Prostate gland (tissue), 2 donors: ENCODE results near the gene CST1. TPM values are rescaled to one million over a fixed set of nuclear protein-coding genes. Genes with fewer than 3 reads are reported as not detected.

Source experiments
- DNase-seq: peaks from one replicate; pipeline ENCODE4 v3.0.0-alpha.2; 2019; ENCODE audit warnings: low spot score
- H3K27ac ChIP-seq, 2 donors: fragments of 200-600 bp; sonication (generic); 2 replicates each; pipeline ENCODE4 v1.5.1; 2017 to 2019
- H3K27me3 ChIP-seq: fragments of 200-600 bp; sonication (generic); replicated peaks from 2 replicates; pipeline ENCODE4 v1.5.1; 2019; ENCODE audit not compliant: insufficient read depth
- H3K36me3 ChIP-seq, 2 donors: fragments of 200-600 bp; sonication (generic); 1 replicate in 1 of 2; 2 replicates in 1 of 2; pipeline versions ENCODE4 v1.5.1 to v1.8.1; 2017 to 2019
- H3K4me1 ChIP-seq: fragments of 200-600 bp; sonication (generic); replicated peaks from 2 replicates; pipeline ENCODE4 v1.5.1; 2019
- H3K4me3 ChIP-seq, 2 donors: fragments of 200-600 bp; sonication (generic); 2 replicates each; pipeline ENCODE4 v1.5.1; 2017 to 2019
- H3K9me3 ChIP-seq: fragments of 200-600 bp; sonication (generic); 2 replicates; pipeline ENCODE4 v1.5.1; 2017
- CTCF ChIP-seq, 4 experiments: fragments of 200-600 bp in 2 of 4; fragments of 450-650 bp in 2 of 4; sonication (generic) in 2 of 4; IDR thresholded peaks; 1 replicate in 3 of 4; 2 replicates in 1 of 4; pipeline ENCODE4 v1.5.1; 2016 to 2019; ENCODE audit warnings: antibody characterized with exemption in 4 of 4, mild to moderate bottlenecking in 2 of 4, moderate library complexity in 2 of 4
- POLR2A ChIP-seq: fragments of 450-650 bp; IDR thresholded peaks from one replicate; pipeline ENCODE4 v1.6.1; 2016; ENCODE audit warnings: antibody characterized with exemption, mild to moderate bottlenecking
- POLR2AphosphoS5 ChIP-seq: sonication (generic); formaldehyde crosslinking; IDR thresholded peaks from one replicate; pipeline ENCODE4 v1.6.1; 2017; ENCODE audit warnings: antibody characterized with exemption
- WGBS: methylation state at CpG from one replicate; pipeline ENCODE4 v1.1.5; 2018; 5-methylcytosine and 5-hydroxymethylcytosine counted together
- intact Hi-C: fragments of 100-400 bp; cut with DNase I; formaldehyde crosslinking; loops from one replicate; pipeline ENCODE4 v1.14.2; 2022
- total RNA-seq, 2 donors: library from RNA; depleted of rRNA; stranded (reverse); fragments of >200 nt; gene quantifications; one replicate each; pipeline ENCODE4 v1.1.0, GENCODE V29; 2016

Gene CST1
- total RNA-seq, 2 donors from 2014 or later = 1.2 to 8.3 TPM

DNA sequence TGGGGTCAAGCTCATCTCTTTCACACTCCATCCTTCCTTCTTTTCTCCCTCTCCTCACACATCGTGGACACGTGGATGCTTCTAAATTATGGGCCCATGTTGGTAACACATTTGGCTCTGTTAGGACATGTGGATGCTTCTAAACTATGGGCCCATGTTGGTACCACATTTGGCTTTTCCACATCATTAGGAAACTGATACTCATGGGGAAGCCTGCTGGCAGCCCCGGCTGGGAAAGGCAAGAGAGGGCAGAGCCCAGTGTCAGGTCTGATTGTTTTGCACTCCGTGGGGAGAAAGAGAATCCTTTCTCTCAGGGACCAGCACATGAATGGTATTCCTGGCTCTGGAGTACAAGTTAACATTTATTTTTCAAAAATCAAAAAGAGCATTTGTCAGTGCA, 4.0 kb upstream of the CST1 start:
- Histone ChIP-seq H3K4me1 (no peaks in the 10 kb centered on the region), H3K9me3 (no peaks in the 10 kb centered on the region), H3K27ac (no peak overlapping the region), H3K4me3 (no peak overlapping the region), H3K36me3 (no peaks in the 10 kb centered on the region), H3K27me3 (no peaks in the 10 kb centered on the region)
- 83% methylated on average over 4 of the region's 4 CpGs for WGBS
- no peak for DNase-seq
- TF ChIP-seq POLR2A = no peak
- no peak for TF ChIP-seq CTCF (IDR thresholded peaks at IDR 0.05)
- TF ChIP-seq POLR2AphosphoS5 = no peak
- intact Hi-C loops = no loop called here

- Histone ChIP-seq H3K4me3 (no peak overlapping the region), H3K9me3 (no peaks in the 10 kb centered on the region), H3K4me1 (no peaks in the 10 kb centered on the region), H3K27ac (no peak overlapping the region), H3K36me3 (no peaks in the 10 kb centered on the region), H3K27me3 (no peaks in the 10 kb centered on the region)
- intact Hi-C loops = no loop called here
- WGBS = 94% methylated on average over 2 of the region's 2 CpGs
- no peak for TF ChIP-seq CTCF (IDR thresholded peaks at IDR 0.05)
- no peak for TF ChIP-seq POLR2AphosphoS5
- TF ChIP-seq POLR2A = no peak
- no peak for DNase-seq
Measured at GRCh38 chr20:23753589-23753988, 2.9 kb upstream of the CST1 start.

GRCh38 chr20:23753194-23753548, 2.4 kb upstream of the CST1 start:
- 93% methylated on average over 3 of the region's 3 CpGs for WGBS
- DNase-seq = no peak
- H3K9me3 ChIP-seq = no peaks in the 10 kb centered on the region
- no peaks in the 10 kb centered on the region for H3K36me3 ChIP-seq
- no peaks in the 10 kb centered on the region for H3K4me1 ChIP-seq
- H3K27me3 ChIP-seq = no peaks in the 10 kb centered on the region
- no peak overlapping the region for H3K4me3 ChIP-seq
- H3K27ac ChIP-seq = no peak overlapping the region
- TF ChIP-seq CTCF (IDR thresholded peaks at IDR 0.05) = no peak
- intact Hi-C loops = no loop called here

DNA sequence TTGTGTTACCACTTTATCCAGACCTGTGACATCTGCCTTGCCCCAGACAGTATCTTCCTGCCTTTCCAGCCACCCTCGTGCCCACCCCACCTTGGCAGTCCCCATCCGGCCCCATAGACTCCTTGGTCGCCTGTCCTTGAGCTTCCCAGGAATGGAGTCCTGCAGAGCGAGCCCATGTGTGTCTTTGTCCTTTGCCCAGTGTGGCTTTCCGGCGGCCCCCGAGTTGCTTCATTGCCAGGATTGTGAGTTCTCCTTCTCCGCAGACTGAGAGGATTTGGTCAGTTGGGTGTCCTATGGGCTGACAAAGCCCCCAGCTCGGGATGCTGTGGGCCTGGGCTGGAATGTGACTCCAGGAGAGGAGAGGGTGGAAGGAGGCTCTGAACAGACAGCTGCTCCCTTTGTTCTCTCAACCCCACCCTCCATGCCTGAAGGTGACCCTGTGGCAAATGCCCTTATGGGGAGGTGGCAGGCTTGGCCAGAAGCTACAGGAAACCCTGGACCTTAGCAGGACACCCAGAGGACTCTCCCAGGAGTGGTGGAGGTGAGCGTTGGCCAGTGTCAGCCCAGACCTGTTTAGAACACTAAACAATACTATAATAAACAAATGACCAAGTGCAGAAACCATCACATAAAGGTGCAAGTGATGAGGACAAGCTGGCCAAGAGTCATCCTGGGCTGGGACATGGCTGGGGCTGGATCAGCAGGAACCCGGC, 1.9 kb upstream of the CST1 start:
- no peaks in the 10 kb centered on the region for H3K4me1 ChIP-seq
- no peaks in the 10 kb centered on the region for H3K27me3 ChIP-seq
- DNase-seq = no peak
- no peak overlapping the region for H3K27ac ChIP-seq
- no peaks in the 10 kb centered on the region for H3K9me3 ChIP-seq
- H3K36me3 ChIP-seq = no peaks in the 10 kb centered on the region
- TF ChIP-seq POLR2A (no peak), POLR2AphosphoS5 (no peak), CTCF (IDR thresholded peaks at IDR 0.05) (no peak)
- no peak overlapping the region for H3K4me3 ChIP-seq
- intact Hi-C loops = no loop called here
- 90% methylated on average over 7 of the region's 11 CpGs for WGBS

- H3K4me3 ChIP-seq = no peak overlapping the region
- H3K9me3 ChIP-seq = no peaks in the 10 kb centered on the region
- DNase-seq = no peak
- no peak overlapping the region for H3K27ac ChIP-seq
- no peaks in the 10 kb centered on the region for H3K27me3 ChIP-seq
- no peaks in the 10 kb centered on the region for H3K36me3 ChIP-seq
- intact Hi-C loops = no loop called here
- WGBS = 80% methylated on average over 4 of the region's 4 CpGs
- H3K4me1 ChIP-seq = no peaks in the 10 kb centered on the region
- TF ChIP-seq POLR2AphosphoS5 = no peak
- TF ChIP-seq POLR2A = no peak
Measured at GRCh38 chr20:23752019-23752418, 1.3 kb upstream of the CST1 start.
